ENCODE results near the gene MAP4K3.

MAP4K3 gene

GRCh38 chr2:39483534-39483933, 46.4 kb upstream of the MAP4K3 start:
- ChIA-PET POLR2A (no interaction called here), CTCF (no interaction called here)

GRCh38 chr2:39481611-39482010, 44.5 kb upstream of the MAP4K3 start:
- 0 out of 2 replicates have a peak, but pooled peaks have one; percentile 25 for TF ChIP-seq ZNF362 (tag by site-specific recombination; IDR thresholded peaks at IDR 0.05)
- no peak for TF ChIP-seq ZNF112 (tag by site-specific recombination; IDR thresholded peaks at IDR 0.05)
- no peaks in the 10 kb centered on the region for H3K36me3 ChIP-seq (ENCODE audit: control insufficient read depth in 2 of 2, insufficient read depth in 1 of 2, low read length in 2 of 2)
- CTCF ChIA-PET, result no interaction called here
- H3K4me1 ChIP-seq (ENCODE audit: control insufficient read depth, insufficient read depth, low read length), result no peaks in the 10 kb centered on the region
- no peak overlapping the region for H3K27ac ChIP-seq (ENCODE audit: extremely low read depth, low read depth, low read length)
- H3K4me3 ChIP-seq (ENCODE audit: low read depth, low read length), result no peak overlapping the region
- no peaks in the 10 kb centered on the region for H3K9me3 ChIP-seq (ENCODE audit: control insufficient read depth, insufficient read depth, low read depth, low read length)
- POLR2A ChIA-PET, result no interaction called here

More at GRCh38 chr2:39483534-39483933, 46.4 kb upstream of the MAP4K3 start:
- Histone ChIP-seq H3K27ac (ENCODE audit: extremely low read depth, low read depth, low read length) (no peak overlapping the region), H3K4me3 (ENCODE audit: low read depth, low read length) (no peak overlapping the region), H3K36me3 (ENCODE audit: control insufficient read depth in 2 of 2, insufficient read depth in 1 of 2, low read length in 2 of 2) (no peaks in the 10 kb centered on the region), H3K4me1 (ENCODE audit: control insufficient read depth, insufficient read depth, low read length) (no peaks in the 10 kb centered on the region), H3K9me3 (ENCODE audit: control insufficient read depth, insufficient read depth, low read depth, low read length) (no peaks in the 10 kb centered on the region)
- no peak for TF ChIP-seq ZNF777 (tag by site-specific recombination; IDR thresholded peaks at IDR 0.05; ENCODE audit: borderline replicate concordance)
- TF ChIP-seq ZNF513 (tag by site-specific recombination; IDR thresholded peaks at IDR 0.05), result no peak
- no peak for TF ChIP-seq ZNF785 (tag by site-specific recombination; IDR thresholded peaks at IDR 0.05)
- no peak for TF ChIP-seq ZNF76 (tag by site-specific recombination; IDR thresholded peaks at IDR 0.05; ENCODE audit: borderline replicate concordance, low read depth)
- TF ChIP-seq ZNF48 (tag by site-specific recombination; IDR thresholded peaks at IDR 0.05), result no peak
- no peak for TF ChIP-seq ZSCAN23 (tag by site-specific recombination; IDR thresholded peaks at IDR 0.05)
- no peak for TF ChIP-seq ZBTB17 (tag by site-specific recombination; IDR thresholded peaks at IDR 0.05)
- no peak for TF ChIP-seq SCRT1 (tag by site-specific recombination; IDR thresholded peaks at IDR 0.05; ENCODE audit: borderline replicate concordance)
- no peak for TF ChIP-seq ZNF354C (tag by site-specific recombination; IDR thresholded peaks at IDR 0.05; ENCODE audit: borderline replicate concordance, low read depth)
- no peak for TF ChIP-seq ZNF221 (tag by site-specific recombination; IDR thresholded peaks at IDR 0.05; ENCODE audit: borderline replicate concordance)
- TF ChIP-seq ZNF596 (tag by site-specific recombination; IDR thresholded peaks at IDR 0.05), result no peak

GRCh38 chr2:39479696-39480095, 42.6 kb upstream of the MAP4K3 start:
- H3K36me3 ChIP-seq (ENCODE audit: control insufficient read depth in 2 of 2, insufficient read depth in 1 of 2, low read length in 2 of 2), result no peaks in the 10 kb centered on the region
- H3K4me1 ChIP-seq (ENCODE audit: control insufficient read depth, insufficient read depth, low read length), result no peaks in the 10 kb centered on the region
- H3K9me3 ChIP-seq (ENCODE audit: control insufficient read depth, insufficient read depth, low read depth, low read length), result no peaks in the 10 kb centered on the region
- H3K4me3 ChIP-seq (ENCODE audit: low read depth, low read length), result no peak overlapping the region
- TF ChIP-seq HIC1 (tag by site-specific recombination; IDR thresholded peaks at IDR 0.05) (no peak), ZNF624 (tag by site-specific recombination; IDR thresholded peaks at IDR 0.05) (no peak), ZNF792 (tag by site-specific recombination; IDR thresholded peaks at IDR 0.05) (no peak), ZNF837 (tag by site-specific recombination; IDR thresholded peaks at IDR 0.05) (no peak), ZNF768 (tag by site-specific recombination; IDR thresholded peaks at IDR 0.05) (no peak), ZNF202 (tag by site-specific recombination; IDR thresholded peaks at IDR 0.05; ENCODE audit: borderline replicate concordance) (no peak), ZNF776 (tag by site-specific recombination; IDR thresholded peaks at IDR 0.05; ENCODE audit: borderline replicate concordance) (no peak), SCRT1 (tag by site-specific recombination; IDR thresholded peaks at IDR 0.05; ENCODE audit: borderline replicate concordance) (no peak), ZNF513 (tag by site-specific recombination; IDR thresholded peaks at IDR 0.05) (no peak), ZNF843 (tag by site-specific recombination; IDR thresholded peaks at IDR 0.05) (no peak), ZBTB20 (tag by site-specific recombination; IDR thresholded peaks at IDR 0.05) (no peak), TCF7L2 (IDR thresholded peaks at IDR 0.05; ENCODE audit: borderline replicate concordance, low read depth, low read length) (no peak)
- ChIA-PET CTCF (interaction anchor here (0.6 to 0.7 kb wide), 2 partner anchors 23 to 217 kb away, joined by 3 read pairs; no protein-coding TSS in a partner anchor), POLR2A (no interaction called here)
- H3K27ac ChIP-seq (ENCODE audit: extremely low read depth, low read depth, low read length), result no peak overlapping the region
